HG02970 (cell line): Measurements from ENCODE around the gene RELN.

Experiments used
- ATAC-seq: cut with Tn5 transposase; IDR thresholded peaks from one replicate; pipeline ENCODE4 v1.9.1; 2021; ENCODE audit warnings: mild to moderate bottlenecking, moderate library complexity, moderate number of reproducible peaks; ENCODE audit not compliant: unreplicated experiment, low FRiP score

The RELN gene

GRCh38 chr7:103748680-103749079 is 240.8 kb downstream of the RELN start:
- ATAC-seq: no peak

GRCh38 chr7:103735377-103735776 is 254.1 kb downstream of the RELN start:
- no peak for ATAC-seq

- no peak for ATAC-seq
Measured at GRCh38 chr7:103731169-103731568, 258.3 kb downstream of the RELN start.

- no peak for ATAC-seq
Measured at GRCh38 chr7:103729026-103729425, 260.4 kb downstream of the RELN start.

- ATAC-seq: no peak
Measured at GRCh38 chr7:103727982-103728610, 261.4 kb downstream of the RELN start.

GRCh38 chr7:103719070-103719469 is 270.4 kb downstream of the RELN start:
- ATAC-seq: no peak

GRCh38 chr7:103718482-103719061 is 270.9 kb downstream of the RELN start:
- no peak for ATAC-seq

GRCh38 chr7:103717574-103717973 is 271.9 kb downstream of the RELN start:
- no peak for ATAC-seq

- ATAC-seq: no peak
Measured at GRCh38 chr7:103715376-103716120, 273.9 kb downstream of the RELN start.

GRCh38 chr7:103714376-103714927 is 275.0 kb downstream of the RELN start:
- no peak for ATAC-seq

- no peak for ATAC-seq
Measured at GRCh38 chr7:103712991-103713778, 276.3 kb downstream of the RELN start.

GRCh38 chr7:103711413-103711812 is 278.0 kb downstream of the RELN start:
- no peak for ATAC-seq

GRCh38 chr7:103710247-103710646 is 279.2 kb downstream of the RELN start:
- ATAC-seq: no peak

GRCh38 chr7:103706805-103707204 is 282.7 kb downstream of the RELN start:
- no peak for ATAC-seq

GRCh38 chr7:103705542-103705941 is 283.9 kb downstream of the RELN start:
- ATAC-seq: no peak

GRCh38 chr7:103704701-103705100 is 284.8 kb downstream of the RELN start:
- no peak for ATAC-seq

GRCh38 chr7:103702982-103703381 is 286.5 kb downstream of the RELN start:
- ATAC-seq: no peak

GRCh38 chr7:103702454-103702853 is 287.0 kb downstream of the RELN start:
- ATAC-seq: no peak

GRCh38 chr7:103699032-103699431 is 290.4 kb downstream of the RELN start:
- ATAC-seq: no peak

GRCh38 chr7:103698064-103698463 is 291.4 kb downstream of the RELN start:
- ATAC-seq: no peak

GRCh38 chr7:103695521-103695920 is 293.9 kb downstream of the RELN start:
- ATAC-seq: no peak
